22Rv1 (cell line): ENCODE data around the gene ZC3H10.
A peak's percentile ranks its signal among the peaks of the same experiment; 100 is the strongest.

Experiments
- H3K27ac ChIP-seq: fragments of 450-650 bp; 2 replicates; pipeline ENCODE4 v1.5.1; 2017
- CTCF ChIP-seq: fragments of 450-650 bp; IDR thresholded peaks from 2 replicates; pipeline ENCODE4 v1.5.1; 2017; ENCODE audit warnings: mild to moderate bottlenecking
- ZFX ChIP-seq: fragments of 450-650 bp; IDR thresholded peaks from 2 replicates; pipeline ENCODE4 v1.6.1; 2017; ENCODE audit warnings: antibody characterized with exemption, borderline replicate concordance

The ZC3H10 gene

GRCh38 chr12:56152132-56152755 is 34.2 kb downstream of the ZC3H10 start, which contains the start of gene MYL6B:
TSS of gene MYL6B (plus strand) at chr12:56152587. CDS start at chr12:56153919, 1,332 bp downstream.
- peak within 1 kb of the TSS; percentile 99 for H3K27ac ChIP-seq
- TF ChIP-seq CTCF (no peak), ZFX (no peak)

- peak overlapping the region; percentile 99 for H3K27ac ChIP-seq
- no peak for TF ChIP-seq ZFX
- TF ChIP-seq CTCF = no peak
Observed at GRCh38 chr12:56152756-56153677, 35.0 kb downstream of the ZC3H10 start.

DNA sequence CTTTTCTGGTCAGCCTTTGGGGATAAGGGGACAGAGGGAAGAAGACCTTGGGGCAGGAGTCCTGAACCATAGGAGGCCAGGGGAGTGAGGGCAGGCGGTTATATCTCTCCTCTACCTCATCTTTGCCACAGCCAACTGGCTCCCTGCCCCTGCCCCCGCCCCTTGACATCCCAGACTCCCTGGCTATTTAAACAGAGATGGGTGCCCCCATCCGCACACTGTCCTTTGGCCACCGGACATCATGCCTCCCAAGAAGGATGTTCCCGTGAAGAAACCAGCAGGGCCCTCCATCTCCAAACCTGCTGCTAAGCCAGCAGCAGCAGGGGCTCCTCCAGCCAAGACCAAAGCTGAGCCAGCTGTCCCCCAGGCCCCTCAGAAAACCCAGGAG is 35.6 kb downstream of the ZC3H10 start:
- TF ChIP-seq CTCF = no peak
- no peak for TF ChIP-seq ZFX
- H3K27ac ChIP-seq = peak overlapping the region; percentile 99; the same call in 1 of the 2 replicates

- TF ChIP-seq ZFX (no peak), CTCF (no peak)
- H3K27ac ChIP-seq = peak overlapping the region; percentile 99; the same call in 1 of the 2 replicates
Observed at GRCh38 chr12:56154246-56154771, 36.2 kb downstream of the ZC3H10 start.

- TF ChIP-seq CTCF (no peak), ZFX (no peak)
- H3K27ac ChIP-seq = peak overlapping the region; percentile 99; the same call in 1 of the 2 replicates
Observed at GRCh38 chr12:56154818-56155217, 36.8 kb downstream of the ZC3H10 start.

DNA sequence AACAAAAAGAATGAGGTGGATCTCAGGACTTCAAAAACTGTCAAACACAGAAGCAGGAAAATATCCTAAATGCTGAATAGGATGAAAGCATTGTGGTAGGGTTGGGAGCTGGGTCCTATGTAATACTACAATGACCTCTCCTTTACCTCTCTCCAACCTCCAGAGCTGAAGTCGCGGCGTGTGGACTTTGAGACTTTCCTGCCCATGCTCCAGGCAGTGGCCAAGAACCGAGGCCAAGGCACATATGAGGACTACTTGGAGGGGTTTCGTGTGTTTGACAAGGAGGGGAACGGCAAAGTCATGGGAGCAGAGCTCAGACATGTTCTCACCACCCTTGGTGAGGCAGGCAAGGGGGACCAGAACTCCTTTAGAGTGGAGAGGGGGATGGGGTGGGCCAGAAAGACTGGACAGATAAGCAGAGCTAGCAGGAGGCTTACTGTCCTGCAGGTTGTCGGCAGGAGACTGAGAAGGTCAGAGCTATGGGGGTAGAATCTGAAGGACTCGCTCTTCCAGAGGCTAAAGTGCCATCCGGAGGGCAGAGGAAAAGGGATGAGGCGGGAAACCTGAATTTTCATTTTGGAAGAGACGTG is 37.3 kb downstream of the ZC3H10 start:
- no peak for TF ChIP-seq ZFX
- TF ChIP-seq CTCF = no peak
- peak overlapping the region; percentile 99 for H3K27ac ChIP-seq

- 0 out of 2 replicates have a peak overlapping the region, but pooled peaks have one; percentile 99 for H3K27ac ChIP-seq
Observed at GRCh38 chr12:56156464-56157200, 38.6 kb downstream of the ZC3H10 start.
